ENCODE data around the gene GPATCH8. TPM values are rescaled to one million over a fixed set of nuclear protein-coding genes. Genes with fewer than 3 reads are reported as not detected.

GPATCH8 gene
- total and polyA plus RNA-seq, 2 of the 8 experiments (the other 6 are each of a cell fraction or from before 2014, with no cell fraction given), result 20.5 to 58.1 TPM

GRCh38 chr17:44375196-44376017 is 127.8 kb downstream of the GPATCH8 start (continued):
- TF ChIP-seq CTCF (IDR thresholded peaks at IDR 0.05; ENCODE audit: control extremely low read depth in 1 of 3, insufficient read depth in 1 of 3, low read depth in 1 of 3, low read length in 3 of 3), result no peak
- TF ChIP-seq TAF1 (IDR thresholded peaks at IDR 0.05; ENCODE audit: low read depth, low read length), result no peak

Data from H1 (cell line).